ENCODE measurements around the gene CDCA3. TPM values are rescaled to one million over a fixed set of nuclear protein-coding genes. Genes with fewer than 3 reads are reported as not detected.

The CDCA3 gene
- total RNA-seq, 2 experiments from 2014 or later: 151 to 222 TPM

GRCh38 chr12:6860116-6860515, 9.0 kb upstream of the CDCA3 start:
- Histone ChIP-seq H3K36me3 (ENCODE audit: insufficient read depth, low read length) (peaks cover 95% of the 10 kb centered on the region), H3K4me2 (ENCODE audit: low read length) (no peak overlapping the region), H3K27ac (ENCODE audit: low read depth, low read length, poor library complexity, severe bottlenecking) (no peak overlapping the region), H3K79me2 (ENCODE audit: insufficient read depth, low read depth, low read length) (peaks cover under 1% of the 10 kb centered on the region; the same call in 1 of the 2 replicates), H3K9me2 (ENCODE audit: insufficient read depth, low read length) (no peaks in the 10 kb centered on the region), H2AFZ (ENCODE audit: low read length) (no peak overlapping the region), H4K20me1 (ENCODE audit: insufficient read depth, low read length) (no peaks in the 10 kb centered on the region), H3K9me3 (ENCODE audit: low read length) (no peaks in the 10 kb centered on the region), H3K4me3 (ENCODE audit: low read depth, low read length, poor library complexity, severe bottlenecking) (no peak overlapping the region), H3K4me1 (ENCODE audit: insufficient read depth, low read length, poor library complexity, severe bottlenecking) (no peaks in the 10 kb centered on the region)
- no TSS peak for BruUV-seq (replicated peaks)
- POLR2A ChIA-PET: no interaction called here
- intact Hi-C loops (cut with micrococcal nuclease; ENCODE audit: unreplicated experiment): no loop called here
- DNase-seq (ENCODE audit: low spot score): no peak
- TF ChIP-seq EZH2phosphoT487 (IDR thresholded peaks at IDR 0.05; ENCODE audit: borderline replicate concordance, low read depth, low read length) (no peak), CTCF (conservative IDR thresholded peaks at IDR 0.05; ENCODE audit: low read length) (no peak)
- CTCF ChIA-PET (ENCODE audit: unreplicated experiment): interaction anchor here (0.5 kb wide), 1 partner anchor 160 kb away, joined by 14 read pairs; no protein-coding TSS in a partner anchor

- Histone ChIP-seq H3K9me3 (ENCODE audit: low read length) (no peaks in the 10 kb centered on the region), H3K27ac (ENCODE audit: low read depth, low read length, poor library complexity, severe bottlenecking) (no peak overlapping the region), H3K36me3 (ENCODE audit: insufficient read depth, low read length) (peaks cover 91% of the 10 kb centered on the region), H3K4me2 (ENCODE audit: low read length) (no peak overlapping the region), H3K4me3 (ENCODE audit: low read depth, low read length, poor library complexity, severe bottlenecking) (no peak overlapping the region), H4K20me1 (ENCODE audit: insufficient read depth, low read length) (no peaks in the 10 kb centered on the region), H3K9me2 (ENCODE audit: insufficient read depth, low read length) (no peaks in the 10 kb centered on the region), H2AFZ (ENCODE audit: low read length) (no peak overlapping the region), H3K4me1 (ENCODE audit: insufficient read depth, low read length, poor library complexity, severe bottlenecking) (peaks cover 4% of the 10 kb centered on the region), H3K79me2 (ENCODE audit: insufficient read depth, low read depth, low read length) (peaks cover 14% of the 10 kb centered on the region)
- TF ChIP-seq CTCF (conservative IDR thresholded peaks at IDR 0.05; ENCODE audit: low read length) (no peak), EZH2phosphoT487 (IDR thresholded peaks at IDR 0.05; ENCODE audit: borderline replicate concordance, low read depth, low read length) (no peak)
- ChIA-PET CTCF (ENCODE audit: unreplicated experiment) (no interaction called here), POLR2A (no interaction called here)
- DNase-seq (ENCODE audit: low spot score): no peak
- BruUV-seq (replicated peaks): no TSS peak
- intact Hi-C loops (cut with micrococcal nuclease; ENCODE audit: unreplicated experiment): no loop called here
Observed at GRCh38 chr12:6858799-6859198, 7.7 kb upstream of the CDCA3 start.

- H3K4me1 ChIP-seq (ENCODE audit: insufficient read depth, low read length, poor library complexity, severe bottlenecking): peaks cover 14% of the 10 kb centered on the region
- DNase-seq (ENCODE audit: low spot score): no peak
- ChIA-PET CTCF (ENCODE audit: unreplicated experiment) (no interaction called here), POLR2A (interaction anchor here (0.6 to 6.0 kb wide), 3 partner anchors 12 to 67 kb away, joined by 4 to 101 read pairs (median 60); partner anchors contain the start of genes GNB3 and TPI1)
- H4K20me1 ChIP-seq (ENCODE audit: insufficient read depth, low read length): peaks cover 6% of the 10 kb centered on the region
- peaks cover 64% of the 10 kb centered on the region for H3K36me3 ChIP-seq (ENCODE audit: insufficient read depth, low read length)
- H3K79me2 ChIP-seq (ENCODE audit: insufficient read depth, low read depth, low read length): peaks cover 32% of the 10 kb centered on the region
- no peak overlapping the region for H2AFZ ChIP-seq (ENCODE audit: low read length)
- no peak overlapping the region for H3K4me3 ChIP-seq (ENCODE audit: low read depth, low read length, poor library complexity, severe bottlenecking)
- no peak for TF ChIP-seq EZH2phosphoT487 (IDR thresholded peaks at IDR 0.05; ENCODE audit: borderline replicate concordance, low read depth, low read length)
- TF ChIP-seq CTCF (conservative IDR thresholded peaks at IDR 0.05; ENCODE audit: low read length): no peak
- no peak overlapping the region for H3K27ac ChIP-seq (ENCODE audit: low read depth, low read length, poor library complexity, severe bottlenecking)
- no peak overlapping the region for H3K4me2 ChIP-seq (ENCODE audit: low read length)
- intact Hi-C loops (cut with micrococcal nuclease; ENCODE audit: unreplicated experiment): no loop called here
- H3K9me2 ChIP-seq (ENCODE audit: insufficient read depth, low read length): no peaks in the 10 kb centered on the region
- H3K9me3 ChIP-seq (ENCODE audit: low read length): no peaks in the 10 kb centered on the region
- no TSS peak for BruUV-seq (replicated peaks)
Observed at GRCh38 chr12:6855322-6855721, 4.2 kb upstream of the CDCA3 start.

All from OCI-LY7 (cell line).